ENCODE results near the gene PDE10A.

DNA sequence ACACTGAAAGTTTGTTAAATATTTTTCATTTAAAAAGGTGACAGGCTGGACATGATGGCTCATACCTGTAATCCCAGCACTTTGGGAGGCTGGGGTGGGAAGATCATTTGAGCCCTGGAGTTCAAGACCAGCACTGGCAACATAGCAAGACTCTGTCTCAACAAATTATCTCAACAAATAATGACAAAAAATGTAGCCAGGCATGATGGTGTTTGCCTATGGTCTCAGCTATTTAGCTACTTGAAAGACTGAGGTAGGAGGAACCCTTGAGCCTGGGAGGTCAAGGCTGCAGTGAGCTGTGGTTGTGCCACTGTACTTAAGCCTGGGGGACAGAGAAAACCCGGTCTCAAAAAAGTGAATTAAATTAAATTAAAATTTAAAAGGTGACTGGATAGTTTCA is 297.7 kb downstream of the PDE10A start:
- TF ChIP-seq POLR2AphosphoS5 (IDR thresholded peaks at IDR 0.05; ENCODE audit: control insufficient read depth, insufficient read depth, low read depth, low read length), result no peak
- no peak for TF ChIP-seq CTCF (IDR thresholded peaks at IDR 0.05 in 2 of 3, conservative IDR thresholded peaks at IDR 0.05 in 1 of 3; ENCODE audit: insufficient read depth in 2 of 3, low read depth in 1 of 3, low read length in 3 of 3)
- no peak for TF ChIP-seq SMAD4 (CRISPR knock-in tag; conservative IDR thresholded peaks at IDR 0.05)
- no peak for TF ChIP-seq IRF2 (CRISPR knock-in tag; IDR thresholded peaks at IDR 0.05)
- no peak for TF ChIP-seq JUN (IDR thresholded peaks at IDR 0.05; ENCODE audit: borderline replicate concordance, low read depth, low read length)
- TF ChIP-seq JUN (CRISPR knock-in tag; IDR thresholded peaks at IDR 0.05; ENCODE audit: borderline replicate concordance), result no peak
- no peak for TF ChIP-seq ZNF212 (CRISPR knock-in tag; IDR thresholded peaks at IDR 0.05)
- TF ChIP-seq SRSF9 (IDR thresholded peaks at IDR 0.05; ENCODE audit: borderline replicate concordance, low read depth, low read length), result no peak
- no peak for TF ChIP-seq JUND (IDR thresholded peaks at IDR 0.05; ENCODE audit: borderline replicate concordance, low read depth, low read length)
- TF ChIP-seq JUND (tag; IDR thresholded peaks at IDR 0.05; ENCODE audit: borderline replicate concordance, low read depth, low read length), result no peak
- TF ChIP-seq NEUROD1 (IDR thresholded peaks at IDR 0.05; ENCODE audit: borderline replicate concordance, low read depth, low read length, partially characterized antibody), result no peak
- no peak for TF ChIP-seq FOXM1 (IDR thresholded peaks at IDR 0.05; ENCODE audit: low read depth)
- no peak for TF ChIP-seq FOXM1 (CRISPR knock-in tag; IDR thresholded peaks at IDR 0.05; ENCODE audit: low read depth)
- TF ChIP-seq MAFG (tag; conservative IDR thresholded peaks at IDR 0.05), result no peak
- TF ChIP-seq, protein P1, sequence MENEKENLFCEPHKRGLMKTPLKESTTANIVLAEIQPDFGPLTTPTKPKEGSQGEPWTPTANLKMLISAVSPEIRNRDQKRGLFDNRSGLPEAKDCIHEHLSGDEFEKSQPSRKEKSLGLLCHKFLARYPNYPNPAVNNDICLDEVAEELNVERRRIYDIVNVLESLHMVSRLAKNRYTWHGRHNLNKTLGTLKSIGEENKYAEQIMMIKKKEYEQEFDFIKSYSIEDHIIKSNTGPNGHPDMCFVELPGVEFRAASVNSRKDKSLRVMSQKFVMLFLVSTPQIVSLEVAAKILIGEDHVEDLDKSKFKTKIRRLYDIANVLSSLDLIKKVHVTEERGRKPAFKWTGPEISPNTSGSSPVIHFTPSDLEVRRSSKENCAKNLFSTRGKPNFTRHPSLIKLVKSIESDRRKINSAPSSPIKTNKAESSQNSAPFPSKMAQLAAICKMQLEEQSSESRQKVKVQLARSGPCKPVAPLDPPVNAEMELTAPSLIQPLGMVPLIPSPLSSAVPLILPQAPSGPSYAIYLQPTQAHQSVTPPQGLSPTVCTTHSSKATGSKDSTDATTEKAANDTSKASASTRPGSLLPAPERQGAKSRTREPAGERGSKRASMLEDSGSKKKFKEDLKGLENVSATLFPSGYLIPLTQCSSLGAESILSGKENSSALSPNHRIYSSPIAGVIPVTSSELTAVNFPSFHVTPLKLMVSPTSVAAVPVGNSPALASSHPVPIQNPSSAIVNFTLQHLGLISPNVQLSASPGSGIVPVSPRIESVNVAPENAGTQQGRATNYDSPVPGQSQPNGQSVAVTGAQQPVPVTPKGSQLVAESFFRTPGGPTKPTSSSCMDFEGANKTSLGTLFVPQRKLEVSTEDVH (IDR thresholded peaks at IDR 0.05; ENCODE audit: low read depth, partially characterized antibody), result no peak
